GM21381 (cell line): Measurements from ENCODE around the gene DOC2A.

Experiments
- ATAC-seq: cut with Tn5 transposase; IDR thresholded peaks from one replicate; pipeline ENCODE4 v1.9.1; 2021; ENCODE audit warnings: mild to moderate bottlenecking, moderate library complexity; ENCODE audit not compliant: unreplicated experiment

The DOC2A gene

GRCh38 chr16:30005341-30006094, 5.3 kb downstream of the DOC2A start:
- no peak for ATAC-seq

DNA sequence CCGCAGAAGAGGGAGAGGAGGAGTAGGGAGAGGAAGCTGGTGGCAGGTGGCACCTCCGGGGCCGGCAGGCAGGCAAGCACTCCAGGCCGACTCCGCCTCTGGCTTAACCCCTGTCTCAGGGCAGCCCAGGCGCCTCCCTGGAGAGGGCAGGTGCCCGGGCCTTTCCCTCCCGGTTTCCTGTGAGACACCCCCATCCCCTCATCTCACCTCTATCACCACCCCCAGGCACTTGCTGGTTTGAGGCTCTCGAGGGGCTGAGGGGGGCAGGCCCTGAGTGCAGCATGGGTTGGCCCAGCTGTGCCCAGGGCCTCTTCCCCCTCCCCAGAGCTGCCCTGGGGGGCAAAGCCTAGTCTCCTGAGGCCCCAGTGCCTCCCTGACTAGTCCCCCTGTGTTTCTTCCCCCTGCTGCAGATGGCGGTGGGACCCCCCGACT, 6.0 kb downstream of the DOC2A start:
- ATAC-seq: no peak

- ATAC-seq: no peak
Observed at GRCh38 chr16:30004424-30004776, 6.4 kb downstream of the DOC2A start.

- ATAC-seq: no peak
Observed at GRCh38 chr16:30003670-30004423, 7.0 kb downstream of the DOC2A start.

DNA sequence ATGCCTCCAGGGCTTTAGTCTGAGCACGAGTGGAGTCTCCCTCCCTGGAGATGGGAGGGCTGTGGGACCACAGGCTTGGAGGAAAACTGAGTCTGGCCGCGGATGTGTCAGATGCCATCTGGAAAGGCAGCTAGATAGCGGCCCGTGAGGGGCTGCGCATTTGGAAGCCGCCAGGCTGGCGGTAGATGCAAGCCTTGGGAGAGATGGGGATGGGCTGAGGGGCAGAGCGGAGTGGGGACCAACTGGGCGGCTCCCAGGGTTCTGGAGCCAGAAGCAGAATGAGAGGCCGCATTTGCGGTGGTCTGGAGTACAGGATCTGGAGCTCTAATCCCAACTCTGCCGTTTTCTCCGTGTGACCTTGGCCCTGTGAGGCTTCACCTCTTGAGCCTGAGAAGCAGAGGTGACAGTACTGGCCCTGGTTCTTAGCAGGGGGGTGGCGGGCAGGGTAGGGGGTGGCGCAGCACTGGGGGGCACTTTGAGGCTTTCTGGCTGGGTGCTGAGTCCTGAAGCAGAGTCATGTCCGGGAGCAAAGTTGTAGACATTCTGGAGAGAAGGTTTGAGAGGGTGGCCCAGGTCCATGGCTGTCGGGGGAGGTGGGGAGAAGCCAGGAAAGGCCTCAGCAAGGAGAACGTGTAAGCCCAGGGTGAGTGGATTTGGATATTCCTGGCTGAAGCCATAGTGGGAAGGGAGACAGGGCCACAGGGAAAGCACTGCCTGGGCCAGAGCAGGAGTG, 8.0 kb downstream of the DOC2A start:
- ATAC-seq: no peak

- ATAC-seq: no peak
Observed at GRCh38 chr16:30000735-30001631, 9.8 kb downstream of the DOC2A start.

DNA sequence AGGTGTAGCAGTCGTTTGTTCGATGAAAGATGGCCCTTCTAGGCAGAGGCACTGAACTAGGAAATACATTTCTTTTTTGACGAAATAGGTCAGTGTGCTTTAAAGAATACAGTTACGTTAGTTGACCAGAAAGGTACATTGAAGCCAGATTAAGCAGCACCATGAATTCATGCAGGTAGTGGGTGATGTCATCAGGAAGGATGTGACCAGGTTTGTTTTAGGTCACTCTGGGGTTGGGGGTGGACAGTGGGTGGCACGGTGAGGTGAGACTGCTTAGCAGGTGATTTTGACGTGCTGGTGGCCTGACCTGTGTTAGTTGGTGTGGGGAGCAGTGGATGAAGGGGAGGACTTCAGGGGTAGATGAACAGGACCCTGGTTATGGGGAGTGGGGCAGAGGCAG, 11.2 kb downstream of the DOC2A start:
- ATAC-seq: no peak

- ATAC-seq: no peak
Observed at GRCh38 chr16:29996766-29997250, 14.0 kb downstream of the DOC2A start.

DNA sequence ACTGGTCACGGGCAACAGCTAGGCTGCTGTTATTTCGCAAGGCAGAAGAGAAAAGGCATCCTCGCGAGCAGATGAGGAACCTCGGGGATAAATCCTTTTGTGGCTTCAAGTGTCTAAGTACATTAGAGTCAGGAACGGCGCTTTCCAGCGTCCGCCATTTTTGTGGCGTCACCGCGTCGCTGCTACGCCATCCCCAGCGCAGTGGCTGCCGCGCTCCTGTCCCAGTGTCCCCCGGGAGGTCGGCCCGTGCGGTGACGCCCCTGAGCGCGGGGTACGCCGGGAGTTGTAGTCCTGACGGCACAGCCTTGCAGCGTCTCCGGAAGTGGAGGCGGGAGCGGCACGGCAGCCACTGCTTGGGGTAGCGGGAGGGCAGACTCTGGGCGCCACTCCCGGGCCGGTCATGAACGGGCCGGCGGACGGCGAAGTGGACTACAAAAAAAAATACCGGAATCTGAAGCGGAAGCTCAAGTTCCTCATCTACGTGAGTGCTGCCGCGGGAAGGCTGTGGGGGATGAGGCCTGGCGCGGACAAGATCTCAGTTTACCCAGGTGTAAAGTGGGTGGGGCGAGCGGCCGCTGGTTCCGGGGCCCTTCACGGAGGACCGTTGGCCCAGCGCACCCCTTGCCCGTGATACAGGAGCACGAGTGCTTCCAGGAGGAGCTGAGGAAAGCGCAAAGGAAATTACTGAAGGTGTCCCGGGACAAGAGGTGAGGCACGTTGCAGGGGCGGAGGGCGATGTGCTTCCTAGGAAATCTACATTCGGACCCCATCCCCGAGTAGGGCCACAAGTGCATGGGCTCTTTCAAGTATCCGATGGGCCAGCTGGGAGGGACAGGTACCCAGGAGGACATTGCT, 14.7 kb downstream of the DOC2A start, which contains the start of gene INO80E:
Gene INO80E (plus strand): TSS at position 331 of the 855 bp plus-strand sequence. CDS start 70 bp downstream, at position 401.
- peak; percentile 92 for ATAC-seq

DNA sequence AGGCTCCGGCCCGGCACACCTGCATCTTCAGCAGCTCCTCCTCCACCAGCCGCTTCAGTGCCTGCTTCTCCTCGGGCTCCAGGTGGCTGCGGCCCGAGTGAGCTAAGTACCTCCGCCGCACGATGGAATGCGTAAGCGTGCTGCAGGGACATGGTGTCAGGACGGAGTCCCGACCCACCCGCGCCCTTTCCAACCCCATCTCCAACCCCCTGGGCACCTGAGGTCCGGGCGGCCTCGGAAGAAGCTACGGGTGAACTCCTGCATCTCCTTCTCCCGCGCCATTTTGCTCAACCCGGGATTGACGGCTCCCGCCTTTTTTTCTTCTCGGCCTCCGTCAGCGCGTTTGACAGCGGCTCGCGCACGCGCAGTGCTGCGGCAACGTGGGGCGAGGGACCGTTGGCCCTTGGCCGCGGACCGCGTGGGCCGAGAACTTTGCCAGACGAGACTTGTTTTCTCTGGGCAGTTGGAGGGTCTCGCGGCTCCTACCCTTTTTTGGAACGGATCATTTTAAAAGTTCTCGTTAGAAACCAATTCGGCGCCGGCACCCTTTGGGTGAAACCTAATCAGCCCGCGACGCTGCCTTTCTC, 15.4 kb downstream of the DOC2A start, which contains the start of gene HIRIP3:
Gene HIRIP3 (minus strand): TSS at position 294 of the 587 bp plus-strand sequence. CDS start 12 bp downstream, at position 282.
- ATAC-seq: peak; percentile 50

DNA sequence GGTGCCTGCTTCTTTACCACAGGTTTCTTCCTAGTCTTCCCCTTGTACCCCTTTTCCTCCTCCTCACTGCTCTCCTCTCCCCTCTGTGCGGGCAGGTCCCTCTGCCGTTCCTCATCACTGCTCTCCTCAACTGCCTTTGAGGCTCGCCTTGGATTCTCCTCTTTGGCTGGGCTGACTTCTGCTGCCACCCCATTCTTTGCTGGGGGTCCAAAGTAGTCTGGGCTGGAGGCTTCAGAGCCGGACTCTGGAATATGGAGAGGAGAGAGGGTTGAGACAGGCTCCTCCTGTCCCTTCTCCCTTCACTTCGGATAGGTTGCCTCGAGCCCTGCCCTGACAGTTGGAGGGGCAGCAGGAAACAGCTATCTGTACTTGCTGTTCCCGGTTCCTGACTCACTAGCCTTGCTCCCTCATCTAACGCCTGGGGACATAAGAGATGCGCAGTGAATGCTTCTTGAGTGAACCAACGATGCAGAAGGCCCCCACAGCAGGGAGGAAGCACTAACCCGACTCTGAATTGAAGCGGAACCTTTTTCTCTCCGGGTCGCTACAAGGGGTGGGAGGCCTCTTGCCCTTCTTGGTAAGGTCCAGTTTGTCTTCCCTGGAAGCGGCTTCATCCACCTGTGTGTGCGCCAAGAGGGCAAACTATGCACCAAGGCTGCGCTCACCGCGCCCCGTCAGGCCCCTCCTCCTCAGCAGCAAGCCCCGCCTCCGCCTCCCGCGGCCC, 16.1 kb downstream of the DOC2A start:
- ATAC-seq: peak; percentile 29

DNA sequence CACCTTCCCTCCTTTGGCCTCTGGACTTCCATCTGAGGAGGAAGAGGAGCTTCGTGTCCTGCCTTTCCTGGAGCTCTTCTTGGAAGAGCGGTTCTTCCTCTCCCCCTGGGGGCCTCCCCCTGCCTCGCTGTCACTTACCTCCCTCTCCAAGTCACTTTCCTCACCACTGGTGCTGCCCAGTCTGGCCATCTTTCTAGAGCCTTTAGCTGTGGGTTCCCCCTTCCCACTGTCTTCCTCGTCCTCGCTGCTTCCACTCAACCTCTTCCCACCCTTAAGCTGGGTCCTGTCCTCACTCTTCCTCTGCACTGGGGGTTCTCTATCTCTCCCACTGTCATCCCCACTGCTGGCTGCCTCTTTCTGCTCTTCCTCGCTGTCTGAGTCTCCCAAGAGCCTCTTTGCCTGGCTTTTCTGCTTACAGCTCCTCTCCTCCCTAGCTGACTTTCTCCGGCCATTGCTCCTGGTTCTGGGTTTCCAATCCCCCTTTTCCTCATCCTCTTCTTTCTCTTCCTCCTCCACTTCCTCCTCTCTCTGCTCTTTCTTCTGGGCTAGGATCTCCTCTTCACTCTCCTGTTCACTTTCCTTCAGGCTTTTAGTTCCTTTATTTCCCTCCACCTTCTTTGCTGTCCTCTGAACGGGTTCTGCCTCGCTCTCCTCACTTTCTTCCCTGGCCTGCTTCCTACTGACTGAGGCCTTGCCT, 16.8 kb downstream of the DOC2A start:
- ATAC-seq: no peak

GRCh38 chr16:29993191-29993902, 17.5 kb downstream of the DOC2A start:
- no peak for ATAC-seq

GRCh38 chr16:29992344-29992967, 18.4 kb downstream of the DOC2A start:
- ATAC-seq: no peak

- ATAC-seq: no peak
Observed at GRCh38 chr16:29991571-29991904, 19.3 kb downstream of the DOC2A start.

DNA sequence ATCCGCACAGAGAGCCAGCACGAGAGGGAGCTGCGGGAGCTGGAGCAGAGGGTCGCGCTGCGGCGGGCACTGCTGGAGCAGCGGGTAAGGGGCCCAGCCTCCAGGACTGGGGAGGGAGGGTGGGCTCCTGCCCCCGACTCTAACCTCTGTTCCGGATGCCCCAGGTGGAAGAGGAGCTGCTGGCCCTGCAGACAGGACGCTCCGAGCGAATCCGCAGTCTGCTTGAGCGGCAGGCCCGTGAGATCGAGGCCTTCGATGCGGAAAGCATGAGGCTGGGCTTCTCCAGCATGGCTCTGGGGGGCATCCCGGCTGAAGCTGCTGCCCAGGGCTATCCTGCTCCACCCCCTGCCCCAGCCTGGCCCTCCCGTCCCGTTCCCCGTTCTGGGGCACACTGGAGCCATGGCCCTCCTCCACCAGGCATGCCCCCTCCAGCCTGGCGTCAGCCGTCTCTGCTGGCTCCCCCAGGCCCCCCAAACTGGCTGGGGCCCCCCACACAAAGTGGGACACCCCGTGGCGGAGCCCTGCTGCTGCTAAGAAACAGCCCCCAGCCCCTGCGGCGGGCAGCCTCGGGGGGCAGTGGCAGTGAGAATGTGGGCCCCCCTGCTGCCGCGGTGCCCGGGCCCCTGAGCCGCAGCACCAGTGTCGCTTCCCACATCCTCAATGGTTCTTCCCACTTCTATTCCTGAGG, 19.8 kb downstream of the DOC2A start:
- ATAC-seq: no peak
